PC-3 (cell line): ENCODE data around the gene TSSK2.

Experiments used
- EZH2 ChIP-seq: fragments of 300-600 bp; sonication (generic); IDR thresholded peaks from one replicate; pipeline ENCODE4 v1.6.1; 2017; ENCODE audit warnings: antibody characterized with exemption, mild to moderate bottlenecking, low read length; ENCODE audit not compliant: unreplicated experiment
- EZH2phosphoT487 ChIP-seq: fragments of 300-600 bp; sonication (generic); IDR thresholded peaks from 2 replicates; pipeline ENCODE4 v1.6.1; 2018; ENCODE audit warnings: mild to moderate bottlenecking, antibody characterized with exemption, low read length, borderline replicate concordance
- TF ChIP-seq, protein P1 (sequence below): fragments of 300-600 bp; sonication (generic); conservative IDR thresholded peaks from 2 replicates; pipeline ENCODE4 v1.5.1; 2017; ENCODE audit warnings: antibody characterized with exemption, low read depth, mild to moderate bottlenecking, low read length

- TF ChIP-seq, protein P1, sequence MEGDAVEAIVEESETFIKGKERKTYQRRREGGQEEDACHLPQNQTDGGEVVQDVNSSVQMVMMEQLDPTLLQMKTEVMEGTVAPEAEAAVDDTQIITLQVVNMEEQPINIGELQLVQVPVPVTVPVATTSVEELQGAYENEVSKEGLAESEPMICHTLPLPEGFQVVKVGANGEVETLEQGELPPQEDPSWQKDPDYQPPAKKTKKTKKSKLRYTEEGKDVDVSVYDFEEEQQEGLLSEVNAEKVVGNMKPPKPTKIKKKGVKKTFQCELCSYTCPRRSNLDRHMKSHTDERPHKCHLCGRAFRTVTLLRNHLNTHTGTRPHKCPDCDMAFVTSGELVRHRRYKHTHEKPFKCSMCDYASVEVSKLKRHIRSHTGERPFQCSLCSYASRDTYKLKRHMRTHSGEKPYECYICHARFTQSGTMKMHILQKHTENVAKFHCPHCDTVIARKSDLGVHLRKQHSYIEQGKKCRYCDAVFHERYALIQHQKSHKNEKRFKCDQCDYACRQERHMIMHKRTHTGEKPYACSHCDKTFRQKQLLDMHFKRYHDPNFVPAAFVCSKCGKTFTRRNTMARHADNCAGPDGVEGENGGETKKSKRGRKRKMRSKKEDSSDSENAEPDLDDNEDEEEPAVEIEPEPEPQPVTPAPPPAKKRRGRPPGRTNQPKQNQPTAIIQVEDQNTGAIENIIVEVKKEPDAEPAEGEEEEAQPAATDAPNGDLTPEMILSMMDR, result no peak
- TF ChIP-seq EZH2 (no peak), EZH2phosphoT487 (no peak)
Observed at GRCh38 chr22:19174106-19175025, 43.3 kb downstream of the TSSK2 start.
